HuH-7 (cell line): Measurements from ENCODE around the gene ALPP.
"Not testable (repeated sequence)": the region's sequence is repeated elsewhere in the genome, so short reads cannot be mapped to it uniquely, and the experiment has no call there.

Source experiments
- DNase-seq: peaks from one replicate; pipeline ENCODE4 v3.0.0; 2011; ENCODE audit warnings: low spot score

The ALPP gene

GRCh38 chr2:232422051-232422450, 43.5 kb downstream of the ALPP start:
- no peak for DNase-seq

GRCh38 chr2:232422996-232423395, 44.4 kb downstream of the ALPP start:
- not testable (repeated sequence) for DNase-seq

- DNase-seq = not testable (repeated sequence)
Observed at GRCh38 chr2:232423407-232423806, 44.9 kb downstream of the ALPP start.

GRCh38 chr2:232431705-232432590, 53.4 kb downstream of the ALPP start:
- no peak for DNase-seq
